H4 (cell line): ENCODE data around the gene PPL. TPM values are rescaled to one million over a fixed set of nuclear protein-coding genes. Genes with fewer than 3 reads are reported as not detected.

Experiments used
- total RNA-seq: library from RNA; depleted of rRNA; stranded (reverse); fragments of >200 nt; shearing (Covaris generic); gene quantifications from 2 replicates; pipeline ENCODE4 v1.2.3, GENCODE V29; 2014; rRNA removed

The PPL gene
- total RNA-seq, 1 experiment from 2014 or later = 0.10 TPM

Other genes with a start within 250 kb of the PPL start
- gene NUDT16L1, start 243.6 kb downstream of the PPL start, total RNA-seq = 37.1 and 39.6 TPM in 2 replicates
- 6.0 and 6.4 TPM in 2 replicates for gene ANKS3, start 202.9 kb downstream of the PPL start, total RNA-seq
- 0.62 and 6.4 TPM in 2 replicates for gene DNAAF8, start 202.6 kb downstream of the PPL start, total RNA-seq
- gene ZNF500, start 170.0 kb downstream of the PPL start, total RNA-seq = 3.3 and 4.4 TPM in 2 replicates
- not detected in 2 replicates for gene SEPTIN12, start 148.8 kb downstream of the PPL start, total RNA-seq
- not detected in 2 replicates for gene SMIM22, start 141.8 kb downstream of the PPL start, total RNA-seq
- gene ROGDI, start 134.5 kb downstream of the PPL start, total RNA-seq = 14.7 and 17.1 TPM in 2 replicates
- gene GLYR1, start 89.9 kb downstream of the PPL start, total RNA-seq = 20.6 and 35.8 TPM in 2 replicates
- gene UBN1, start 89.7 kb downstream of the PPL start, total RNA-seq = 12.7 and 14.5 TPM in 2 replicates
- gene SEC14L5, start 21.2 kb upstream of the PPL start, total RNA-seq = not detected in 2 replicates
- gene NAGPA, start 96.8 kb upstream of the PPL start, total RNA-seq = 17.0 and 41.5 TPM in 2 replicates
- 1.0 and 3.6 TPM in 2 replicates for gene C16orf89, start 128.8 kb upstream of the PPL start, total RNA-seq
- 12.0 and 14.9 TPM in 2 replicates for gene ALG1, start 134.7 kb upstream of the PPL start, total RNA-seq
- 10.5 and 16.6 TPM in 2 replicates for gene EEF2KMT, start 160.6 kb upstream of the PPL start, total RNA-seq